ENCODE data around the gene DERA.
"Not testable (repeated sequence)": the region's sequence is repeated elsewhere in the genome, so short reads cannot be mapped to it uniquely, and the experiment has no call there.

Gene DERA

DNA sequence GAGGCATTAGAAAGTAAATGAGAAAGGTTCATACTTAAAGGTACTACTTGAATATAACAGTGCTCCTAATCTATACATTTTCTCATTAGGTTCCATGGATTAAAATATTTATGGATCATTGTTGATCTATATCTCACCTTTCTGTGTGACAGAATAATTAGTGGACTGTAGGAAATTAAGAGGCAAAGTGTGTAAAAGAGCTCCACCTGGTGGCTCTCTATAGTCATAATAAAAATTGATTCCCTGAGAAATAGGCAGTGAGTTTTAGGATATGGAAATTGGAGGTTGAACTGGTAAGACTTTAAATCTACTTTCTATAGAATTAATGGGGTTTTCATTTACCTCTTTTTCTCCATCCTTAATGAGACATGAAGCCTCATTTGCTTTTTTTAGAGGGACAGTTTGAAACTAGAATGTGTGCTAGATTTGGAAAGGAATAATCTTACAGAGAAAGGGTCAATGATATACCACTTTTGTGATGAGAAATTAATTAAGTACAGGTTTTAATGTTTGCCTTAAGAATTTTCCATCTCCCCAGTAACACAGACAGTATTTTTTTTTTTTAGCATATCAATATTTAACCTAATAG lies 11.8 kb upstream of the DERA start:
- Histone ChIP-seq H3K27me3 (ENCODE audit: control insufficient read depth, insufficient read depth, low read length, poor library complexity, severe bottlenecking) (no peaks in the 10 kb centered on the region), H3K4me3 (ENCODE audit: insufficient read depth, low read depth, low read length) (no peak overlapping the region), H3K36me3 (ENCODE audit: control insufficient read depth, insufficient read depth, low read length) (peaks cover 43% of the 10 kb centered on the region), H3K9me3 (ENCODE audit: control insufficient read depth, low read length) (no peaks in the 10 kb centered on the region), H3K4me1 (ENCODE audit: control insufficient read depth, insufficient read depth, low read length) (no peaks in the 10 kb centered on the region), H3K27ac (ENCODE audit: insufficient read depth, low read depth, low read length, poor library complexity, severe bottlenecking) (no peak overlapping the region)

GRCh38 chr12:15904378-15904920 lies 6.7 kb upstream of the DERA start:
- H3K36me3 ChIP-seq (ENCODE audit: control insufficient read depth, insufficient read depth, low read length) = peaks cover 31% of the 10 kb centered on the region
- H3K27me3 ChIP-seq (ENCODE audit: control insufficient read depth, insufficient read depth, low read length, poor library complexity, severe bottlenecking) = no peaks in the 10 kb centered on the region
- no peak overlapping the region for H3K4me3 ChIP-seq (ENCODE audit: insufficient read depth, low read depth, low read length)
- 95 to 96% methylated on average over 4 of the region's 5 CpGs for WGBS, 2 experiments
- no peaks in the 10 kb centered on the region for H3K9me3 ChIP-seq (ENCODE audit: control insufficient read depth, low read length)
- no peak overlapping the region for H3K27ac ChIP-seq (ENCODE audit: insufficient read depth, low read depth, low read length, poor library complexity, severe bottlenecking)
- H3K4me1 ChIP-seq (ENCODE audit: control insufficient read depth, insufficient read depth, low read length) = no peaks in the 10 kb centered on the region

DNA sequence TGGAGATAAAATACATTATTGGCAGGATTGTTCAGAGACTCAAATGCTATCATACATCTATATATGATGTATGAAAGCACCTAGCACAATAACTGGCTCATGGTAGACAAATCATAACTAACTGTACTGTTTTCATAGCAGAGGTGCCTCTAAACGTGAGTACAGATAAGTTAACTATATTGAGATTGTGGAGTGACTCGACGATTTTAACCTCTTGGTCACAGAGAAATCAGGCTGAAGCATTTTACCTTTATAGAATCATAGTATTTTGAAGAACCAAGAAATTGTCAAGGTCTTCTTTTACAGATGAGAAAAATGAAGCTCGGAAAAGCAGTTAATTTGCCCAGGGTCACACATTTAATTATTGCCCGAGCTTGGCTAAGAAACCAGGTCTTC lies 666 bp upstream of the DERA start:
- peak overlapping the region; percentile 86 for H3K4me3 ChIP-seq (ENCODE audit: insufficient read depth, low read depth, low read length)

GRCh38 chr12:15911931-15912330 lies 799 bp downstream of the DERA start:
- not testable (repeated sequence) for H3K9me3 ChIP-seq (ENCODE audit: control insufficient read depth, low read length); H3K27me3 ChIP-seq (ENCODE audit: control insufficient read depth, insufficient read depth, low read length, poor library complexity, severe bottlenecking); H3K4me1 ChIP-seq (ENCODE audit: control insufficient read depth, insufficient read depth, low read length); H3K36me3 ChIP-seq (ENCODE audit: control insufficient read depth, insufficient read depth, low read length)
- Histone ChIP-seq H3K4me3 (ENCODE audit: insufficient read depth, low read depth, low read length) (peak overlapping the region; percentile 86), H3K27ac (ENCODE audit: insufficient read depth, low read depth, low read length, poor library complexity, severe bottlenecking) (peak overlapping the region; percentile 94)
- WGBS, 2 experiments = 10 to 27% methylated on average over 1 of the region's 5 CpGs

More for the DNA sequence above, 666 bp upstream of the DERA start:
- 55 to 78% methylated on average over 2 to 5 of the region's 5 CpGs for WGBS, 2 experiments
- no peaks in the 10 kb centered on the region for H3K9me3 ChIP-seq (ENCODE audit: control insufficient read depth, low read length)
- H3K27me3 ChIP-seq (ENCODE audit: control insufficient read depth, insufficient read depth, low read length, poor library complexity, severe bottlenecking) = no peaks in the 10 kb centered on the region
- peaks cover 7% of the 10 kb centered on the region for H3K4me1 ChIP-seq (ENCODE audit: control insufficient read depth, insufficient read depth, low read length)
- no peak overlapping the region for H3K27ac ChIP-seq (ENCODE audit: insufficient read depth, low read depth, low read length, poor library complexity, severe bottlenecking)
- H3K36me3 ChIP-seq (ENCODE audit: control insufficient read depth, insufficient read depth, low read length) = no peaks in the 10 kb centered on the region

GRCh38 chr12:15914131-15914530 lies 3.0 kb downstream of the DERA start:
- H3K36me3 ChIP-seq (ENCODE audit: control insufficient read depth, insufficient read depth, low read length); H3K9me3 ChIP-seq (ENCODE audit: control insufficient read depth, low read length); H3K27me3 ChIP-seq (ENCODE audit: control insufficient read depth, insufficient read depth, low read length, poor library complexity, severe bottlenecking); H3K4me3 ChIP-seq (ENCODE audit: insufficient read depth, low read depth, low read length); H3K27ac ChIP-seq (ENCODE audit: insufficient read depth, low read depth, low read length, poor library complexity, severe bottlenecking): not testable (repeated sequence)
- 91 to 93% methylated on average over 5 of the region's 5 CpGs for WGBS, 2 experiments
- peaks cover 22% of the 10 kb centered on the region for H3K4me1 ChIP-seq (ENCODE audit: control insufficient read depth, insufficient read depth, low read length)

DNA sequence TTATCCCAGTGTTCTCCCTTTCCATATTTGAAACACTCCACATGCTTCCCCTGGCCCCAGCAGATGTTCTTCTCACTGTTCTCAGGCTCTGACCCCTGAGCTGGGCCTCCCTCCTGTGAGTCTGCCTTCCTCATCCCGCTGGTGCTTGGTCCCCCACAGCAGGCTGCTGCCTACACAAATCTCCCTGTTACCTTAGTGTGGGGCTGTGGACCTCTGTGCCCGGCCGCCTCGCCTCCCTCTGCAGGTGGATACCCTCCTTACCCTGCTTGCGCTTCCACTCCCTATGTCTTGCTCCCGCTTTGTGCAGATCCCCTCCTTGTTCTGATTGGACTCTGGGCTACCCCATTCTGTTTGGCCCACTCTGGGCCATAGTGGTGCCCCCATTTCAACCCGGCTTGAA lies 6.9 kb downstream of the DERA start:
- H3K36me3 ChIP-seq (ENCODE audit: control insufficient read depth, insufficient read depth, low read length) = no peaks in the 10 kb centered on the region
- H3K9me3 ChIP-seq (ENCODE audit: control insufficient read depth, low read length) = no peaks in the 10 kb centered on the region
- H3K4me1 ChIP-seq (ENCODE audit: control insufficient read depth, insufficient read depth, low read length) = peaks cover 19% of the 10 kb centered on the region
- no peaks in the 10 kb centered on the region for H3K27me3 ChIP-seq (ENCODE audit: control insufficient read depth, insufficient read depth, low read length, poor library complexity, severe bottlenecking)
- 85 to 89% methylated on average over 7 of the region's 7 CpGs for WGBS, 2 experiments
- no peak overlapping the region for H3K27ac ChIP-seq (ENCODE audit: insufficient read depth, low read depth, low read length, poor library complexity, severe bottlenecking)
- no peak overlapping the region for H3K4me3 ChIP-seq (ENCODE audit: insufficient read depth, low read depth, low read length)

DNA sequence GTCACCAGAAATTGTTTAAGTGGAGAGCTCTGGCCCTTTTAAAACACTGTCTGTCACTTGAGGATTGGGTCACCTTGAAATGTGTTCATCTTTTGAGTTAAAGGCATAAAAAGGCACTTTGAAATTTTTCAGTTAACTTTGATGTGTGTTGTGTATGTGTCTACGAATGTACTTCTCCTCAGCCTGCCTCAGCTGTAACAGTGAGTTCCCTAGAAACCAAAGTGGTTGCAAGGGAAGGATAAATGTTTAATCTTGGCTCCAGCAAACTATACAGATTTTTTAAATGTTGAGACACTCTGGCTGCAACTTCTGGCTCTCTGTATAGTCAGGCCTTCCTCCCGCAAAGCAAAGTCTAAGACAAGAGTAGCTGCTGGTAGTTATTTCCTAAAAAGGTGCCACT lies 8.3 kb downstream of the DERA start:
- 90 to 91% methylated on average over 2 of the region's 2 CpGs for WGBS, 2 experiments
- Histone ChIP-seq H3K27ac (ENCODE audit: insufficient read depth, low read depth, low read length, poor library complexity, severe bottlenecking) (no peak overlapping the region), H3K9me3 (ENCODE audit: control insufficient read depth, low read length) (no peaks in the 10 kb centered on the region), H3K4me3 (ENCODE audit: insufficient read depth, low read depth, low read length) (no peak overlapping the region), H3K36me3 (ENCODE audit: control insufficient read depth, insufficient read depth, low read length) (no peaks in the 10 kb centered on the region), H3K4me1 (ENCODE audit: control insufficient read depth, insufficient read depth, low read length) (peaks cover 19% of the 10 kb centered on the region), H3K27me3 (ENCODE audit: control insufficient read depth, insufficient read depth, low read length, poor library complexity, severe bottlenecking) (no peaks in the 10 kb centered on the region)

- WGBS, 2 experiments = 50% methylated on average over 1 of the region's 1 CpG; no CpG with 5 or more reads in 1 of the 2 experiments
- H3K27me3 ChIP-seq (ENCODE audit: control insufficient read depth, insufficient read depth, low read length, poor library complexity, severe bottlenecking) = no peaks in the 10 kb centered on the region
- no peak overlapping the region for H3K27ac ChIP-seq (ENCODE audit: insufficient read depth, low read depth, low read length, poor library complexity, severe bottlenecking)
- H3K36me3 ChIP-seq (ENCODE audit: control insufficient read depth, insufficient read depth, low read length) = no peaks in the 10 kb centered on the region
- peaks cover 16% of the 10 kb centered on the region for H3K4me1 ChIP-seq (ENCODE audit: control insufficient read depth, insufficient read depth, low read length)
- H3K9me3 ChIP-seq (ENCODE audit: control insufficient read depth, low read length) = no peaks in the 10 kb centered on the region
- H3K4me3 ChIP-seq (ENCODE audit: insufficient read depth, low read depth, low read length) = no peak overlapping the region
Observed at GRCh38 chr12:15924956-15925355, 13.8 kb downstream of the DERA start.

- Histone ChIP-seq H3K36me3 (ENCODE audit: control insufficient read depth, insufficient read depth, low read length) (no peaks in the 10 kb centered on the region), H3K4me3 (ENCODE audit: insufficient read depth, low read depth, low read length) (no peak overlapping the region), H3K9me3 (ENCODE audit: control insufficient read depth, low read length) (no peaks in the 10 kb centered on the region), H3K27ac (ENCODE audit: insufficient read depth, low read depth, low read length, poor library complexity, severe bottlenecking) (no peak overlapping the region), H3K4me1 (ENCODE audit: control insufficient read depth, insufficient read depth, low read length) (peaks cover 16% of the 10 kb centered on the region), H3K27me3 (ENCODE audit: control insufficient read depth, insufficient read depth, low read length, poor library complexity, severe bottlenecking) (no peaks in the 10 kb centered on the region)
- WGBS, 2 experiments = 88 to 91% methylated on average over 2 of the region's 2 CpGs
Observed at GRCh38 chr12:15928346-15928745, 17.2 kb downstream of the DERA start.

DNA sequence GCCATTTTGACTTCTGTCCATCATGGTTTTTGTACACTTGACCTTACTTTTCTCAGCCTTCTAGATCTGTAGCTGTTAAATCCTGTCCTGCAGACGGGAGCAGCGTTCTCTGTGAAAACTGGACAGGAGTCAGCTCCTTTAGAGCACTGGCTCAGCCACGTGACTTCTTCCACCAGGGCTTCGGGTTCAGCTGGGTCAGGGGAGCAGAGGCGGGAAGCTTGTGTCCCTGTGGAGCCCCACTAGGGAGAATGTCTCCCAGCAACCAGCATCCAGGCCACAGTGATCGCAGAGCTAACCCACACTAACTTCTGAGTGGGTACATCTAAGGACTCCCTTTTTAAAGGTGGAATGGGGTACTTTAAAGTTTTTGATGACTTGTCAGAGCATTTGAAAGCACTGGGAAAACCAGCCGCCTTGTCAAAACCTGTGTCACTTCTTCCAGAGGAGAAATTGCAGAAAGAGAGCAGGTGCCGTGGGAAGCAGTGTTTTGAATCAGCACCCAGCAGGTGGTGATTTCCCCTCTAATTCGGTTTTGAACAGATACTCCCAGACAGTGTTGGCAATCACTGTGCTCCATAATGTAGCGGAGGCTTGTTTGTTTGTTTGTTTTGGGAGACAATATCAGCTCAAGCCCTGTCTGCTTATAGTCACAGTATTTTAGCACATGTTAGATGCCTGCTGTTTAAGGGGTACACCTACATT lies 17.9 kb downstream of the DERA start:
- H3K27me3 ChIP-seq (ENCODE audit: control insufficient read depth, insufficient read depth, low read length, poor library complexity, severe bottlenecking) = no peaks in the 10 kb centered on the region
- no peaks in the 10 kb centered on the region for H3K9me3 ChIP-seq (ENCODE audit: control insufficient read depth, low read length)
- H3K36me3 ChIP-seq (ENCODE audit: control insufficient read depth, insufficient read depth, low read length) = no peaks in the 10 kb centered on the region
- no peak overlapping the region for H3K27ac ChIP-seq (ENCODE audit: insufficient read depth, low read depth, low read length, poor library complexity, severe bottlenecking)
- WGBS, 2 experiments = 58% methylated on average over 10 of the region's 10 CpGs
- peaks cover 16% of the 10 kb centered on the region for H3K4me1 ChIP-seq (ENCODE audit: control insufficient read depth, insufficient read depth, low read length)
- H3K4me3 ChIP-seq (ENCODE audit: insufficient read depth, low read depth, low read length) = no peak overlapping the region
